ENCODE measurements around the gene TMCO1.
A peak's percentile ranks its signal among the peaks of the same experiment; 100 is the strongest.
"Not testable (repeated sequence)": the region's sequence is repeated elsewhere in the genome, so short reads cannot be mapped to it uniquely, and the experiment has no call there.

Gene TMCO1

DNA sequence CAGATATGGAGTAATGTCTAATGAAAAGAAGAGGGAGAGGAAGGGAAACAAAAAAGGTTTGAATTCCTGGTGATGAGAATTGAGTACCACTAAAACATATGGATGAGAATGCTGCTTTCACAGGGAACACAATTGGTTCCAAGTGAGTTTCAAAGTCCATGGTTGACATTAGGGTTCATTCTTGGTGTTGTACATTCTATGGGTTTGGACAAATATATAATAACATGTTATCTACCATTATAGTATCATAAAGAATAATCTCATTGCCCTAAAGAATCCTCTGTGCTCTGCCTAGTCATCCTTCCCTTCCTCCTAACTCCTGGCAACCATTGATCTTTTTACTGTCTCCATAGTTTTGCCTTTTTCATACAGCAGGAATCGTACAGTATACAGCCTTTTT is 20.1 kb downstream of the TMCO1 start:
- no peak for DNase-seq (ENCODE audit: extremely low spot score)
- ChIA-PET POLR2A (no interaction called here), CTCF (interaction anchor here (0.7 to 1.4 kb wide), 3 partner anchors 8 to 27 kb away, joined by 3 read pairs; no protein-coding TSS in a partner anchor)
- TF ChIP-seq, protein P1, sequence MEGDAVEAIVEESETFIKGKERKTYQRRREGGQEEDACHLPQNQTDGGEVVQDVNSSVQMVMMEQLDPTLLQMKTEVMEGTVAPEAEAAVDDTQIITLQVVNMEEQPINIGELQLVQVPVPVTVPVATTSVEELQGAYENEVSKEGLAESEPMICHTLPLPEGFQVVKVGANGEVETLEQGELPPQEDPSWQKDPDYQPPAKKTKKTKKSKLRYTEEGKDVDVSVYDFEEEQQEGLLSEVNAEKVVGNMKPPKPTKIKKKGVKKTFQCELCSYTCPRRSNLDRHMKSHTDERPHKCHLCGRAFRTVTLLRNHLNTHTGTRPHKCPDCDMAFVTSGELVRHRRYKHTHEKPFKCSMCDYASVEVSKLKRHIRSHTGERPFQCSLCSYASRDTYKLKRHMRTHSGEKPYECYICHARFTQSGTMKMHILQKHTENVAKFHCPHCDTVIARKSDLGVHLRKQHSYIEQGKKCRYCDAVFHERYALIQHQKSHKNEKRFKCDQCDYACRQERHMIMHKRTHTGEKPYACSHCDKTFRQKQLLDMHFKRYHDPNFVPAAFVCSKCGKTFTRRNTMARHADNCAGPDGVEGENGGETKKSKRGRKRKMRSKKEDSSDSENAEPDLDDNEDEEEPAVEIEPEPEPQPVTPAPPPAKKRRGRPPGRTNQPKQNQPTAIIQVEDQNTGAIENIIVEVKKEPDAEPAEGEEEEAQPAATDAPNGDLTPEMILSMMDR (IDR thresholded peaks at IDR 0.05; ENCODE audit: control extremely low read depth, extremely low read depth, low read depth, missing control alignments), result no peak

- no peak for DNase-seq (ENCODE audit: extremely low spot score)
- ChIA-PET CTCF (interaction anchor here (1.2 to 1.4 kb wide), 3 partner anchors 9 to 26 kb away, joined by 3 to 5 read pairs (median 3); no protein-coding TSS in a partner anchor), POLR2A (no interaction called here)
- TF ChIP-seq, protein P1 (IDR thresholded peaks at IDR 0.05; ENCODE audit: control extremely low read depth, extremely low read depth, low read depth, missing control alignments), result no peak
Measured at GRCh38 chr1:165747632-165748447, 20.8 kb downstream of the TMCO1 start.

DNA sequence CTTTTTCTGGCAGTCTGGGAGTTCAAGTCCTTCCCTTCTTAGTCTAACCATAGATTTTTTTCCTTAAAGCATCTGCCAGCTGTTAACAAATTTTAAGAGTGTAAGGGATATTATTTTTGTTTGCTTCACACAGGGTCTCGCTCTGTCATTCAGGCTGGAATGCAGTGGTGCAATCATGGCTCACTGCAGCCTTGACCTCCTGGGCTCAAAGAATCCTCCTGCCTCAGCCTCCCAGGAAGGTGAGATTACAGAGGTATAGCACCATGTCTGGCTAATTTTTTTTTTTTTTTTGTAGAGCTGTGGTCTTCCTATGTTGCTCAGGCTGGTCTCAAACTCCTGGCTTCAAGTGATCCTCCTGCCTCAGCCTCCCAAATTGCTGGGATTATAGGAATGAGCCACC is 23.8 kb downstream of the TMCO1 start:
- CTCF ChIA-PET, result interaction anchor here (1.1 kb wide), 2 partner anchors 17 to 352 kb away, joined by 3 to 4 read pairs; no protein-coding TSS in a partner anchor
- POLR2A ChIA-PET, result not testable (repeated sequence)

GRCh38 chr1:165742194-165742593 is 26.5 kb downstream of the TMCO1 start:
- TF ChIP-seq, protein P1 (IDR thresholded peaks at IDR 0.05; ENCODE audit: control extremely low read depth, extremely low read depth, low read depth, missing control alignments), result no peak
- ChIA-PET CTCF (interaction anchor here (1.0 to 1.5 kb wide), 3 partner anchors 13 to 182 kb away, joined by 3 to 4 read pairs (median 4); no protein-coding TSS in a partner anchor), POLR2A (no interaction called here)
- DNase-seq (ENCODE audit: extremely low spot score), result no peak

More for the DNA sequence above, 23.8 kb downstream of the TMCO1 start:
- not testable (repeated sequence) for DNase-seq (ENCODE audit: extremely low spot score)

DNA sequence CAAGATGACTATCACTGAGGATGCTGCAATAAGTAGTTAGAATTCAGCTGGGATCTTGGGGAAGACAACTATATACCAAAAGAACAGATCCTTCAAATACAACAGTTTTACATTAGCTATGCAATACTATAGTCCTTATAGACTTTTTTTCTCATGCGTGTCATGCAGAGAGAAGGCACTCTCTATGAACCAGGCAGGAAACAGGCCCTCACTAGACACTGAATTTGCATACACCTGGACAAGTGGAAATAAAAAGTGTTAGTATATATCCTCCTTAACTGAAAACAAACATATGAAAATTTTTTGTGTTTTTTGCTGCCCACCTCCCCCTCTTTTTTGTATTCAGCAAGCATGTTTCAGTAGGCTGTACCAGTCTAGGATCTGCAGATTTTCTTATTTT is 29.9 kb downstream of the TMCO1 start:
- TF ChIP-seq, protein P1 (IDR thresholded peaks at IDR 0.05; ENCODE audit: control extremely low read depth, extremely low read depth, low read depth, missing control alignments), result no peak
- ChIA-PET CTCF (interaction anchor here (1.5 to 2.1 kb wide), 5 partner anchors 8 to 189 kb away, joined by 4 to 7 read pairs (median 5); no protein-coding TSS in a partner anchor), POLR2A (no interaction called here)
- peak; percentile 24 for DNase-seq (ENCODE audit: extremely low spot score)

GRCh38 chr1:165737196-165737595 is 31.5 kb downstream of the TMCO1 start:
- TF ChIP-seq, protein P1 (IDR thresholded peaks at IDR 0.05; ENCODE audit: control extremely low read depth, extremely low read depth, low read depth, missing control alignments), result no peak
- DNase-seq (ENCODE audit: extremely low spot score), result no peak
- CTCF ChIA-PET, result interaction anchor here (0.7 to 1.6 kb wide), 4 partner anchors 18 to 370 kb away, joined by 3 to 4 read pairs (median 3); no protein-coding TSS in a partner anchor
- POLR2A ChIA-PET, result no interaction called here

DNA sequence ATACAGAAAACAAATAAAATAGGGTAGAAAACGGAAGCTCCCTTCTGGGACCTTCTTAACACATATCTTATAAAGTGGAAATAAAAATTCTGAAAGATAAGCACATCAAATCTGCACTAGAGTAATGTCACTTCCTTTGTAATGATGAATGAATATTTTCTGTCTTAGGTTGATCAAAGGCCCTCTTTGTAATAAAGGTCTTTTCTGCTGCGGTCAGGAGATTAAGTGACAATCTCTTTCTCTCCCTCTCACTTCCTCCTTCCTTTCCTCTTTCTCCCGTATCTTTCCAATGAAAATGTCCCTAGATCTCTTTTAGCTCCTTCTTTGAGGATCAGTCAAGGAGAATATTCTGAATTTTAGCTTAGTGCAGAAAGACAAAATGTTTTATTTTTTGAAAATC is 33.8 kb downstream of the TMCO1 start:
- CTCF ChIA-PET, result interaction anchor here (1.3 to 1.6 kb wide), 3 partner anchors 11 to 180 kb away, joined by 3 to 7 read pairs (median 3); no protein-coding TSS in a partner anchor
- POLR2A ChIA-PET, result no interaction called here
- DNase-seq (ENCODE audit: extremely low spot score), result no peak
- TF ChIP-seq, protein P1 (IDR thresholded peaks at IDR 0.05; ENCODE audit: control extremely low read depth, extremely low read depth, low read depth, missing control alignments), result no peak
